Measurements from ENCODE around the gene LAG3.

LAG3 gene

GRCh38 chr12:6747216-6747615, 25.1 kb upstream of the LAG3 start:
- Histone ChIP-seq H3K4me3 (no peak overlapping the region), H3K27ac (no peak overlapping the region)
- DNase-seq (ENCODE audit: low spot score), result no peak
- no peak for TF ChIP-seq CTCF (IDR thresholded peaks at IDR 0.05)

GRCh38 chr12:6748761-6749160, 23.6 kb upstream of the LAG3 start:
- TF ChIP-seq CTCF (IDR thresholded peaks at IDR 0.05), result no peak
- no peak overlapping the region for H3K4me3 ChIP-seq
- H3K27ac ChIP-seq, result no peak overlapping the region
- DNase-seq (ENCODE audit: low spot score), result no peak

GRCh38 chr12:6750506-6750905, 21.8 kb upstream of the LAG3 start:
- no peak for TF ChIP-seq CTCF (IDR thresholded peaks at IDR 0.05)
- DNase-seq (ENCODE audit: low spot score), result no peak
- no peak overlapping the region for H3K4me3 ChIP-seq
- H3K27ac ChIP-seq, result no peak overlapping the region

- DNase-seq (ENCODE audit: low spot score), result no peak
- H3K27ac ChIP-seq, result peak overlapping the region in 1 of 2 donors; percentile 95
- no peak for TF ChIP-seq CTCF (IDR thresholded peaks at IDR 0.05)
- peak overlapping the region; percentile 92 for H3K4me3 ChIP-seq
These were observed 20.6 kb upstream of the LAG3 start for GRCh38 chr12:6751767-6752166.

- TF ChIP-seq CTCF (IDR thresholded peaks at IDR 0.05), result no peak
- peak overlapping the region; percentile 95 to 97 for H3K27ac ChIP-seq
- no peak for DNase-seq (ENCODE audit: low spot score)
- peak overlapping the region; percentile 92 for H3K4me3 ChIP-seq
These were observed 20.0 kb upstream of the LAG3 start for GRCh38 chr12:6752167-6752920.

GRCh38 chr12:6752921-6753771, 19.2 kb upstream of the LAG3 start, which contains the start of gene MLF2:
MLF2 (minus strand) TSS chr12:6753141; CDS start chr12:6752334, 807 bp downstream.
- Histone ChIP-seq H3K27ac (peak within 1 kb of the TSS; percentile 95 to 97), H3K4me3 (peak within 1 kb of the TSS; percentile 92)
- peak; percentile 99 for DNase-seq (ENCODE audit: low spot score)
- TF ChIP-seq CTCF (IDR thresholded peaks at IDR 0.05), result no peak
